ENCODE measurements around the gene IMPA2. TPM values are rescaled to one million over a fixed set of nuclear protein-coding genes. Genes with fewer than 3 reads are reported as not detected.

IMPA2 gene
- total RNA-seq, 1 experiment from 2014 or later, result 37.6 TPM

DNA sequence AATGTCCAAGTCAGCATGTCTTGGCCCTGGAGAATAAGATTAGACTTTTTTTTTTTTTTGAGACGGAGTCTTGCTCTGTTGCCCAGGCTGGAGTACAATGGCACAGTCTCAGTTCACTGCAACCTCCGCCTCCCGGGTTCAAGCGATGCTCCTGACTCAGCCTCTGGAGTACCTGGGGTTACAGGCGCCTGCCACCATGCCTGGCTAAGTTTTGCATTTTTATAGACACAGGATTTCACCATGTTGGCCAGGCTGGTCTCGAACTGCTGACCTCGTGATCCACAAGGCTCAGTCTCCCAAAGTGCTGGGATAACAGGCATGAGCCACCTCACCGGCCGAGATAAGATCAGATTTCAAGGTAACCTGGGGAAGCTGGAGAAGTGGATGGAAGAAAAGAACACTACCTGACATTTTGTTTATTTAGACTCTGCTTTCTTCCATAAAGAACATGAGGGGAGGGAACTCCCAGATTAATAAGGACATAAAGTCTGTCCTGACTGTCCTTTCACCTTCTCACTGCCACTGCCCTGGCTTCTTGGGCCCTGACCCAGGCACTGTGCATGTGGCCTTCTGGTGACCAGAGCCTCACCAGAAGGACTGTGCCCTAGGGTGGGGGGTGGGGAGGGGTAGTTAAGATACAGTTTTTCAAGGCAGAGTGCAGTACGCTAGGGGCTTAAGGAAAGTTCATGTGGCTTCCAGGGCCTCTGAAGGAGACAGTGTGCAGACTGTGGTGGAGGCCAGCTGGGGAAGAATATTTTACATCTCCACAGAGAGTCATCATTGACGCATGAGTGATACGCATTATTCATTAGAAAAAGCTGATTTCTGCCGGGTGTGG lies 4.8 kb upstream of the IMPA2 start:
- BruUV-seq (replicated peaks), result no TSS peak
- in situ Hi-C loops (cut with HindIII; ENCODE audit: low pct_unique_long_range_greater_than_20kb, low sequenced_read_pairs) (no loop called here), intact Hi-C loops (cut with micrococcal nuclease; ENCODE audit: unreplicated experiment) (no loop called here)
- ChIA-PET CTCF (interaction anchor here (0.9 kb wide), 1 partner anchor 12 kb away, joined by 3 read pairs; no protein-coding TSS in a partner anchor), POLR2A (no interaction called here)
- TF ChIP-seq POLR2AphosphoS5 (IDR thresholded peaks at IDR 0.05; ENCODE audit: low read depth, low read length) (no peak), TCF7L2 (IDR thresholded peaks at IDR 0.05; ENCODE audit: low read depth, low read length) (no peak), SIN3A (IDR thresholded peaks at IDR 0.05; ENCODE audit: borderline replicate concordance, insufficient read depth, low read depth, low read length) (no peak)
- TF ChIP-seq, protein P1, sequence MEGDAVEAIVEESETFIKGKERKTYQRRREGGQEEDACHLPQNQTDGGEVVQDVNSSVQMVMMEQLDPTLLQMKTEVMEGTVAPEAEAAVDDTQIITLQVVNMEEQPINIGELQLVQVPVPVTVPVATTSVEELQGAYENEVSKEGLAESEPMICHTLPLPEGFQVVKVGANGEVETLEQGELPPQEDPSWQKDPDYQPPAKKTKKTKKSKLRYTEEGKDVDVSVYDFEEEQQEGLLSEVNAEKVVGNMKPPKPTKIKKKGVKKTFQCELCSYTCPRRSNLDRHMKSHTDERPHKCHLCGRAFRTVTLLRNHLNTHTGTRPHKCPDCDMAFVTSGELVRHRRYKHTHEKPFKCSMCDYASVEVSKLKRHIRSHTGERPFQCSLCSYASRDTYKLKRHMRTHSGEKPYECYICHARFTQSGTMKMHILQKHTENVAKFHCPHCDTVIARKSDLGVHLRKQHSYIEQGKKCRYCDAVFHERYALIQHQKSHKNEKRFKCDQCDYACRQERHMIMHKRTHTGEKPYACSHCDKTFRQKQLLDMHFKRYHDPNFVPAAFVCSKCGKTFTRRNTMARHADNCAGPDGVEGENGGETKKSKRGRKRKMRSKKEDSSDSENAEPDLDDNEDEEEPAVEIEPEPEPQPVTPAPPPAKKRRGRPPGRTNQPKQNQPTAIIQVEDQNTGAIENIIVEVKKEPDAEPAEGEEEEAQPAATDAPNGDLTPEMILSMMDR (IDR thresholded peaks at IDR 0.05), result no peak
- Histone ChIP-seq H3K27me3 (ENCODE audit: control insufficient read depth, insufficient read depth, low read length) (no peaks in the 10 kb centered on the region), H3K4me3 (ENCODE audit: low read depth in 2 of 2, low read length in 2 of 2) (no peak overlapping the region), H3K27ac (ENCODE audit: low read length) (no peak overlapping the region), H3K4me1 (ENCODE audit: control insufficient read depth, insufficient read depth, low read length) (peaks cover 5% of the 10 kb centered on the region; the same call in 1 of the 2 replicates), H3K36me3 (ENCODE audit: control insufficient read depth, insufficient read depth, low read length) (no peaks in the 10 kb centered on the region), H3K9me3 (ENCODE audit: control insufficient read depth, insufficient read depth, low read depth, low read length) (no peaks in the 10 kb centered on the region)
- DNase-seq (ENCODE audit: low read depth, low spot score), result no peak
- no peak for ATAC-seq

DNA sequence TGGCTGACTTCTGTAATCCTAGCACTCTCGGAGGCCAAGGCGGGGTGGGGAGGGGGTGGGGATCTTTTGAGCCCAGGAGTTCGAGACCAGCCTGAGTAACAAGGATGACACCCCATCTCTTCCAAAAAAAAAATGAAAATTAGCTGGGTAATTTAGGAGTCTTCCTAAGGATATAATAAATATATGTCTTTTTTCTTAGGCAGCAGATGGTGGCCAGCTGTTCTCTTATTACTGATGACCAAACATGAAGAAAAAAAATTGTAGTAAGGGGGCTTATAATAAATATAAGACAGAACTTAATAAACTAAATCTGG lies 4.2 kb upstream of the IMPA2 start:
- Histone ChIP-seq H3K4me1 (ENCODE audit: control insufficient read depth, insufficient read depth, low read length) (peaks cover 5% of the 10 kb centered on the region; the same call in 1 of the 2 replicates), H3K27ac (ENCODE audit: low read length) (no peak overlapping the region), H3K27me3 (ENCODE audit: control insufficient read depth, insufficient read depth, low read length) (no peaks in the 10 kb centered on the region), H3K4me3 (ENCODE audit: low read depth in 2 of 2, low read length in 2 of 2) (no peak overlapping the region), H3K9me3 (ENCODE audit: control insufficient read depth, insufficient read depth, low read depth, low read length) (no peaks in the 10 kb centered on the region), H3K36me3 (ENCODE audit: control insufficient read depth, insufficient read depth, low read length) (no peaks in the 10 kb centered on the region)
- ChIA-PET POLR2A (no interaction called here), CTCF (interaction anchor here (0.9 kb wide), 1 partner anchor 13 kb away, joined by 3 read pairs; no protein-coding TSS in a partner anchor)
- no TSS peak for BruUV-seq (replicated peaks)
- intact Hi-C loops (cut with micrococcal nuclease; ENCODE audit: unreplicated experiment), result no loop called here
- DNase-seq (ENCODE audit: low read depth, low spot score) (no peak), ATAC-seq (no peak)
- TF ChIP-seq, protein P1 (IDR thresholded peaks at IDR 0.05), result no peak
- TF ChIP-seq, protein P2, sequence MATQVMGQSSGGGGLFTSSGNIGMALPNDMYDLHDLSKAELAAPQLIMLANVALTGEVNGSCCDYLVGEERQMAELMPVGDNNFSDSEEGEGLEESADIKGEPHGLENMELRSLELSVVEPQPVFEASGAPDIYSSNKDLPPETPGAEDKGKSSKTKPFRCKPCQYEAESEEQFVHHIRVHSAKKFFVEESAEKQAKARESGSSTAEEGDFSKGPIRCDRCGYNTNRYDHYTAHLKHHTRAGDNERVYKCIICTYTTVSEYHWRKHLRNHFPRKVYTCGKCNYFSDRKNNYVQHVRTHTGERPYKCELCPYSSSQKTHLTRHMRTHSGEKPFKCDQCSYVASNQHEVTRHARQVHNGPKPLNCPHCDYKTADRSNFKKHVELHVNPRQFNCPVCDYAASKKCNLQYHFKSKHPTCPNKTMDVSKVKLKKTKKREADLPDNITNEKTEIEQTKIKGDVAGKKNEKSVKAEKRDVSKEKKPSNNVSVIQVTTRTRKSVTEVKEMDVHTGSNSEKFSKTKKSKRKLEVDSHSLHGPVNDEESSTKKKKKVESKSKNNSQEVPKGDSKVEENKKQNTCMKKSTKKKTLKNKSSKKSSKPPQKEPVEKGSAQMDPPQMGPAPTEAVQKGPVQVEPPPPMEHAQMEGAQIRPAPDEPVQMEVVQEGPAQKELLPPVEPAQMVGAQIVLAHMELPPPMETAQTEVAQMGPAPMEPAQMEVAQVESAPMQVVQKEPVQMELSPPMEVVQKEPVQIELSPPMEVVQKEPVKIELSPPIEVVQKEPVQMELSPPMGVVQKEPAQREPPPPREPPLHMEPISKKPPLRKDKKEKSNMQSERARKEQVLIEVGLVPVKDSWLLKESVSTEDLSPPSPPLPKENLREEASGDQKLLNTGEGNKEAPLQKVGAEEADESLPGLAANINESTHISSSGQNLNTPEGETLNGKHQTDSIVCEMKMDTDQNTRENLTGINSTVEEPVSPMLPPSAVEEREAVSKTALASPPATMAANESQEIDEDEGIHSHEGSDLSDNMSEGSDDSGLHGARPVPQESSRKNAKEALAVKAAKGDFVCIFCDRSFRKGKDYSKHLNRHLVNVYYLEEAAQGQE (IDR thresholded peaks at IDR 0.05; ENCODE audit: insufficient read depth in 1 of 2, low read depth in 2 of 2, low read length in 1 of 2), result no peak
- no peak for TF ChIP-seq TCF7L2 (IDR thresholded peaks at IDR 0.05; ENCODE audit: low read depth, low read length)
- TF ChIP-seq SIN3A (IDR thresholded peaks at IDR 0.05; ENCODE audit: borderline replicate concordance, insufficient read depth, low read depth, low read length), result no peak
- TF ChIP-seq POLR2AphosphoS5 (IDR thresholded peaks at IDR 0.05; ENCODE audit: low read depth, low read length), result no peak
- in situ Hi-C loops (cut with HindIII; ENCODE audit: low pct_unique_long_range_greater_than_20kb, low sequenced_read_pairs), result no loop called here
